GM06990 (cell line): ENCODE results near the gene SORD.
"Not testable (repeated sequence)": the region's sequence is repeated elsewhere in the genome, so short reads cannot be mapped to it uniquely, and the experiment has no call there.

ENCODE experiments used
- DNase-seq: peaks from one replicate; pipeline ENCODE4 v3.0.0-alpha.2; 2011; ENCODE audit not compliant: insufficient read length; ENCODE audit errors: extremely low read depth
- H3K27me3 ChIP-seq: replicated peaks from 2 replicates; pipeline ENCODE4 v1.6.0; 2011; ENCODE audit warnings: low read length; ENCODE audit not compliant: control insufficient read depth, insufficient read depth
- H3K36me3 ChIP-seq: 2 replicates; pipeline ENCODE4 v1.5.1; 2011; ENCODE audit warnings: low read length; ENCODE audit not compliant: control insufficient read depth, insufficient read depth
- H3K4me3 ChIP-seq: replicated peaks from 2 replicates; pipeline ENCODE4 v1.5.1; 2011; ENCODE audit warnings: low read depth, mild to moderate bottlenecking, control low read depth, low read length
- TF ChIP-seq, protein P1 (sequence below): IDR thresholded peaks from 2 replicates; pipeline ENCODE4 v1.5.1; 2011; ENCODE audit warnings: low read length, control low read depth, mild to moderate bottlenecking, inconsistent platforms; ENCODE audit not compliant: insufficient read depth, poor library complexity, severe bottlenecking

The SORD gene

DNA sequence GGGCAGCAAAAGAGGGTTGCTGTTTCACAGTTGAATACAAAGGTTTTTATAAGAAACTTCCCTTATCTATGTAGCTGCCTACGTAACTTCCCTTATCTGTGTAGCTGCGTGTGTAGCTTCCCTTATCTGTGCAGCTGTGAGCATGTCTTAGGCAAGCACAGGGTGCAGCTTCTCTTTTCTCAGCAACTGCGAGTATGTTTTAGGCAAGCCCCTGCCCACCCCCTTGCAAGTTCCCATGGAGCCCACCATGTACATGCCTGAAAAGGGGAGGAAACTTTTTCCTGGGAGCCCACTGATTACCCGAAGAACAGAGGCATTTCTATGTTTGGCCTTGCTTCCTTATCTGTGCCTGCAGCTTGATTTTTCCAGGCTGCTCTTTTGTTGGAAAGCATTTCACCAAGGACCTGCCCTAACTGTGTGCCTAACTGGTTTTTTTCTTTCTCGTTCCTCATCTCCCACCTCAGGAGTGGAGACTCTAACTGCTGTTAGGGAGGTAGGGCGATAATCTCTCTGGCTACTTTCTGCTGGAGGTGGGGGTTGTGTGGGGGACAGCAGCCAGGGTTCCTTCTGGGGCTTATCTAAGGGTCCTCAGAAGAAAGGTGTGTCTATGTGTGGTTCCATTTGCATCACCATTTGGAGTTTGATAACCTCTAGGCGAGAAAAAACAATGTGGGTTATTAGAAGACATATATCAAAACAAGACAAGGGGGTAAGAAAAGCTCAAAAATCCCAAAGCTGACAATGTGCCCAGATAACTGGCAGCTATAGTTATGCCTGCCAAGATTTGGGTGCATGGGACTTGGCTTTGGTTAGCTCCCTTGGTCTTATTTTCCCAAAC is 26.0 kb downstream of the SORD start:
- no peaks in the 10 kb centered on the region for H3K27me3 ChIP-seq

DNA sequence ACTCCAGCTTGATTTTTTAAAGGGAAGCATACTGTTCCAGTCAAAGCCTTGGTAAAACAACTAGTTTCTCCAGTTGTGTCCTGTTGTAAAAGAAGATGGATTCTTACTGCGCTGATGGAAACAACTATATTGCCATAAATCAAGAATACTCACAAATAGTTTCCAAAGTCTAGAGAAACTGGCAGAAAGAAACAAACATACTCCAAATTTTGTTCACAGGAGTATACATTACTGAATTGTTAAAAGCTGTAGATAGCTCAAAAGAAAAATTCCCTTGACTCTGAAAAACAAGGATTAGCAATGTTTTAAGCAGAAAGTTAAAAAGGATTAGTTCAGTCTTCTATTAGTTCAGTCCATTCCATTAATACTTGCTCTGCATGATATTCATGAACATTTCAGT is 27.6 kb downstream of the SORD start:
- TF ChIP-seq, protein P1, sequence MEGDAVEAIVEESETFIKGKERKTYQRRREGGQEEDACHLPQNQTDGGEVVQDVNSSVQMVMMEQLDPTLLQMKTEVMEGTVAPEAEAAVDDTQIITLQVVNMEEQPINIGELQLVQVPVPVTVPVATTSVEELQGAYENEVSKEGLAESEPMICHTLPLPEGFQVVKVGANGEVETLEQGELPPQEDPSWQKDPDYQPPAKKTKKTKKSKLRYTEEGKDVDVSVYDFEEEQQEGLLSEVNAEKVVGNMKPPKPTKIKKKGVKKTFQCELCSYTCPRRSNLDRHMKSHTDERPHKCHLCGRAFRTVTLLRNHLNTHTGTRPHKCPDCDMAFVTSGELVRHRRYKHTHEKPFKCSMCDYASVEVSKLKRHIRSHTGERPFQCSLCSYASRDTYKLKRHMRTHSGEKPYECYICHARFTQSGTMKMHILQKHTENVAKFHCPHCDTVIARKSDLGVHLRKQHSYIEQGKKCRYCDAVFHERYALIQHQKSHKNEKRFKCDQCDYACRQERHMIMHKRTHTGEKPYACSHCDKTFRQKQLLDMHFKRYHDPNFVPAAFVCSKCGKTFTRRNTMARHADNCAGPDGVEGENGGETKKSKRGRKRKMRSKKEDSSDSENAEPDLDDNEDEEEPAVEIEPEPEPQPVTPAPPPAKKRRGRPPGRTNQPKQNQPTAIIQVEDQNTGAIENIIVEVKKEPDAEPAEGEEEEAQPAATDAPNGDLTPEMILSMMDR, result no peak
- no peak for DNase-seq
- no peak overlapping the region for H3K4me3 ChIP-seq
- peaks cover 1% of the 10 kb centered on the region; the same call in 1 of the 2 replicates for H3K36me3 ChIP-seq
- no peaks in the 10 kb centered on the region for H3K27me3 ChIP-seq

More for the DNA sequence above, 26.0 kb downstream of the SORD start:
- Histone ChIP-seq H3K36me3 (peaks cover 1% of the 10 kb centered on the region; the same call in 1 of the 2 replicates), H3K4me3 (no peak overlapping the region)
- peak; percentile 39 for DNase-seq
- TF ChIP-seq, protein P1, result no peak

DNA sequence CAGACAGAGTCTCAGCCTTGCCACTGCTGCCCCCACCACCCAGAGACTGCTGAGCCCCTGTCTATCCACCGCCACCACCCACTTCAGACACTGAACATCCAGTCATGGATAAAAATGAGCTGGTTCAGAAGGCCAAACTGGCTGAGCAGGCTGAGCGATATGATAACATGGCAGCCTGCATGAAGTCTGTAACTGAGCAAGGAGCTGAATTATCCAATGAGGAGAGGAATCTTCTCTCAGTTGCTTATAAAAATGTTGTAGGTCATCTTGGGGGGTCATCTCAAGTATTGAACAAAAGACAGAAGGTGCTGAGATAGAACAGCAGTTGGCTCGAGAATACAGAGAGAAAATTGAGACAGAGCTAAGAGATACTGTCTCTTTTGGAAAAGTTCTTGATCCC is 29.7 kb downstream of the SORD start:
- not testable (repeated sequence) for H3K4me3 ChIP-seq, H3K27me3 ChIP-seq, H3K36me3 ChIP-seq, DNase-seq

DNA sequence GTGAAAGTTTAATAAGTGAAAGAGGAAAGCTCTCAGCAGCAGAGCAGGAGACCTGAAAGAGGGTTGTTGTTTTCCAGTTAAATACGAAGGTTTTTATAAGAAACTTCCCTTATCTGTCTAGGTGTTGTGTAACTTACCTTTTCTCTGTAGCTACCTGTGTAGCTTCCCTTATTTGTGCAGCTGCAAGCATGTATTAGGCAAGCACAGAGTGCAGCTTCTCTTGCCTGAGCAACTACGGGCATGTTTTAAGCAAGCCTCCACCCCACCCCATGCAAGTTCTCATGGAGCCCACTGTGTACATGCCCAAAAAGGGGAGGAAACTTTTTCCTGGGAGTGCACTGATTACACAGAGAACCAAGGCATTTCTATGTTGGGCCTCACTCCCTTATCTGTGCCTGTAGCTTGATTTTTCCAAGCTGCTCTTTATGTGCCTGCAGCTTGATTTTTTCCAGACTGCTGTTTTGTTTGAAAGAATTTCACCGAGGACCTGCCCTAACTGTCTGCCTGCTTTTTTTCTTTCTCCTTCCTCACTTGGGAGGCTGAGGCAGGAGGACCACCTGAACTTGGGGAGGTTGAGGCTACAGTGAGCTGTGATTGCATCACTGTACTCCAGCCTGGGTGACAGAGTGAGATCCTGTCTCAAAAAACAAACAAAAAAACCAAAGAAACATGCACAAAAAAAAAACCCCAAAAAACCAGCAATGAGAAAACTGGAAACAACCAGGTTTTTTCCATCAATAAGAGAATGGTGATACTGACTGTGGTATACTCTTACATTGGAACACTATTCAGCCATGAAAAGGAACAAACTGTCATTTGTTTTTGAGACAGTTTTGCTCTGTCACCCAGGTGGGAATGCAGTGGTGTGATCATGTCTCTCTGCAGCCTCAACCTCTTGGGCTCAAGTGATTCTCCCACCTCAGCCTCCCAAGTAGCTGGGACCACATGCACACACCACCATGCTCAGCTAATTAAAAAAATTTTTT is 36.0 kb downstream of the SORD start:
- H3K36me3 ChIP-seq, DNase-seq, H3K27me3 ChIP-seq, H3K4me3 ChIP-seq: not testable (repeated sequence)

DNA sequence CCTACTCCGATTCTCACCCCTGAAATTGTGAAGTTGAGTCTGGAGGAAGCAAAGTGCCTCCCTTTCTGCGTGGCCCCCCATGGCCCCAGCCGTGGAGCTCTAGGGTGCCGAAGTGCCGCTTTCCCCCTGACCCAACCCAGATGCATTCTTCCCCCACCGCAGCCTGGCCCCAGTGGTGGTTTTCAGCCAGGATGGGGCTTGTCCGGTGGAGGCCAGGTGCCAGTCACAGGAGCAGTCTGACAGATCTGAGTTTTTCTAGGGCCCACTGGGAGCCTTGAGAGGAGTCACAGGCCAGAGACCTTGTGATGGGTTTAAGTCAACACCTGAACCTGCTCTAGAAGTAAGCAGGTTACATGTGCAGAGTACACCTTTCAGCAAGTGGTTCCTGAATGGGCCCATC is 39.3 kb downstream of the SORD start:
- H3K27me3 ChIP-seq, DNase-seq, H3K4me3 ChIP-seq, H3K36me3 ChIP-seq: not testable (repeated sequence)

DNA sequence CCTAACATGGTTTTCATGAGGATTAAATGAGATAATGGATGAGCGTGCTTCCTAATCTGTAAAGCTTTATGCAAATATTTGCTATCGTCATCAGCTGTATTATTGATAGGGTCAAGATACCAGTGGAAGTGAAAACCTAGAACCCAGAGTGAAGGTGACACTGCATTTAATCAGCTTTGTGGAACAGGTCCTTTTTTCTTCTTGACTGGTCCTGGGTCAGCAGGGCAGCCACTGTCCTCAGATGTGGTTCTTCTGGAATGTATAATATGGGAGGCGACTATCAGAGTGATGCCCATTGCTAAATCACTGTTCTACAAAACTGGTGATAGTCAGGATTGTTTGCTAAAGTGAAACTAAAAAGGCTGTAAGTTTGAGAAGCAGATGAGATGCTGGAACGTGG is 41.4 kb downstream of the SORD start:
- TF ChIP-seq, protein P1, result no peak
- DNase-seq, result no peak
- Histone ChIP-seq H3K27me3 (no peaks in the 10 kb centered on the region), H3K4me3 (no peak overlapping the region), H3K36me3 (peaks cover 2% of the 10 kb centered on the region; the same call in 1 of the 2 replicates)

DNA sequence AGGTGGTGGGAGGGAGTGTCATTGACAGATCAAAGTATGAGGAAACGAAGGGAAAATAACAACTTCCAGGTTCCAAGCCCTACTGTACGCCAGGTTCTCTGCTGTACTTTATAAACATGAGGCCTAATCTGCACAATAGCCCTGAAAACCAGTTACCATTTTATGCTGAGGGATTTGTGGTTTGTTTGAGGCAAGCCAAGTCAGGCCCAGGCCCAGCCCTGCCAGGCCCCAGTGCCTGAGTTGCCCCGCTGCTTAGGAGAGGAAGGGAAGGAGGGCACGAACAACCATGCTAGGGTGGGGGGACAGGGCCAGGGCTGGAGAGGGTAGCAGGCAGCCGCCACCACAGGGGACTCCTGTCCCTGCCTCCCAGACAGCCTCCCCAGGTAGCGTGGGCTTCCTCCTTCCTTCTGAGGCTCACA is 47.0 kb downstream of the SORD start:
- not testable (repeated sequence) for H3K36me3 ChIP-seq, H3K4me3 ChIP-seq, H3K27me3 ChIP-seq, DNase-seq

DNA sequence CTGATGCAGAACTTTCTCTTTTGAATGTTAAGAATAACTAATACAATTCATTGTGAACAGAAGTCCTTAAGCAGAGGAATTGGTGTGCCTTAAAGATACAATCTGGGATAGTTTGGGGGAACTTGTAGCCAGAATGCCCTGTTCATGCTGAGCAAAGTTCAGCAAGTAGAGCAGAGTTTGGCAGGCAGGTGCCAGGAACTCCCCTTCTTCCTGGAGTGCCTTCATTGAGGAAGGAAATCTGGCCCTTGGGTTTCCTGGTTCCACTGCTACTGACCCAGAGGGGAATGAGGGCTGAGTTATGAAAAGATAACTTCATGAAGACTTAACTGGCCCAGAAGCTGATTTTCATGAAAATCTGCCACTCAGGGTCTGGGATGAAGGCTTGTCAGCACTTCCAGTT is 50.6 kb downstream of the SORD start:
- H3K4me3 ChIP-seq, H3K36me3 ChIP-seq, H3K27me3 ChIP-seq, DNase-seq: not testable (repeated sequence)

DNA sequence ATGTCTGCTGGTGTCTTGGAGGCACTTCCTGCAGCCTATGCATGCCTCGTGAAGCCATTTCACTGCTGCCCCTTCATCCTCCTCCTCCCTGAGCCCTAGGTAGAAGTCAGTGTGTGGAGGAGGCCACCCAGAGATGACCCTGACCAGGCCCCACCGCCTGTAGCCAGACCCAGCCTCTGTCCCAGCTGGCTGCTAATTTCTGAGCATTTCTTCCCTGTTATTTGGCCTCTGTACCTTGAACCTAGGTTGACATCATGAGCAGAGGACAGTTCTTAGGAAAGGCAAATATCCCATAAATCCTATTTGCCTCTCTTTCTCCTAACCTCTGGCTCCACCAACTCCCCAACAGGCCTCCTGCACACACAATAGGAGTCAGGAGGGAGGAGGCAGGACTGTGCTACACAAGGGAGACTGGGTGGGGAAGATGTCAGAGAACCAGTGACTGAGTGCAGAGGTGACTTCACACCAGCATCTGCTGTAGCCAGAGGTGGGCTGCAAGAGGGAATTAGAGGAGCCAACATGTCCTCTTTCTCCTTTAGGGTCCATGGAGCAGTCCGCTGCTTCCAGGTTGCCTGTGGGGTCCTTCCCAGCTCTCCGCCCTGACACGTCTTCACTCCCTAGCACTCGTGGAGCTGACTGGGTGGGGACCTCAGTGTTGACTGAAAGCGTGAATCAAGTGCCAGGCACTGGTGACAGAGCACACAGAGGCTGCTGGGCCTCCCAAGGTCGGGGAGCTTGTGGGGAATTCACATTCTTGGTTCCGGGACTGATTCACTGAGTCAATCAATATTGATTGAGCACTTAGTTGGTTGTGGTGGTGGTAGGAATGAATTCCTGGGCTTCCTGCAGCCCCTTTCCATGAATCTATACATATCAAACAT is 52.7 kb downstream of the SORD start:
- H3K27me3 ChIP-seq, H3K36me3 ChIP-seq, H3K4me3 ChIP-seq, DNase-seq: not testable (repeated sequence)

DNA sequence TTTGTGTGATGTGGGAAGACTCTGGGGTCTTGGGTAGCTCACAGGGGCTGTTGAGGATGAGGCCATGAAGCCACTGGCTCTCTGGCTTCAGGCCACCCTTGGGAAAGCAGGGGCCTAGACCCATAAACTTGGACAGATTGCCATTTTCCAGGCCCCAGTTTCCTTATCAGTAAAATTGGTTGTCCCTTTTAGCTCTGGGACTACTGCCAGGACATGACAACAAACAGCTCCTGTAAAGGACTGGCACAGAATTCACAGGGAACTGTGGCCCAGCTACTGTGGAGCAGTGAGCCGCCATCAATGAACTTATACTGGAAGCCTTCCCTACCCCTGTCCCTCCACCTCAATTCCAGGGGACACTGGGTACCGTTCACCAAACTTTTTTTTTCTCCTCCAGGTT is 54.4 kb downstream of the SORD start:
- not testable (repeated sequence) for H3K36me3 ChIP-seq, H3K4me3 ChIP-seq, DNase-seq, H3K27me3 ChIP-seq
